ENCODE measurements around the gene ERC1.

Gene ERC1

GRCh38 chr12:1436981-1437380 is 446.0 kb downstream of the ERC1 start:
- TF ChIP-seq CTCF (IDR thresholded peaks at IDR 0.05; ENCODE audit: control extremely low read depth, extremely low read depth, low read depth, missing control alignments) = no peak
- ChIA-PET POLR2A (no interaction called here), CTCF (interaction anchor here (1.5 kb wide), 1 partner anchor 45 kb away, joined by 3 read pairs; no protein-coding TSS in a partner anchor)
- DNase-seq (ENCODE audit: extremely low spot score) = no peak

- no peak for DNase-seq (ENCODE audit: extremely low spot score)
- ChIA-PET CTCF (interaction anchor here (1.7 to 1.8 kb wide), 2 partner anchors 9 to 321 kb away, joined by 5 read pairs; no protein-coding TSS in a partner anchor), POLR2A (no interaction called here)
- no peak for TF ChIP-seq CTCF (IDR thresholded peaks at IDR 0.05; ENCODE audit: control extremely low read depth, extremely low read depth, low read depth, missing control alignments)
Observed at GRCh38 chr12:1439201-1439600, 448.2 kb downstream of the ERC1 start.

- TF ChIP-seq CTCF (IDR thresholded peaks at IDR 0.05; ENCODE audit: control extremely low read depth, extremely low read depth, low read depth, missing control alignments) = no peak
- POLR2A ChIA-PET = no interaction called here
- DNase-seq (ENCODE audit: extremely low spot score) = no peak
- CTCF ChIA-PET = interaction anchor here (1.8 kb wide), 1 partner anchor 322 kb away, joined by 5 read pairs; no protein-coding TSS in a partner anchor
Observed at GRCh38 chr12:1439687-1440086, 448.7 kb downstream of the ERC1 start.

- ChIA-PET POLR2A (no interaction called here), CTCF (interaction anchor here (1.1 to 1.8 kb wide), 4 partner anchors 15 to 36 kb away, joined by 3 to 4 read pairs (median 3); no protein-coding TSS in a partner anchor)
- no peak for DNase-seq (ENCODE audit: extremely low spot score)
- no peak for TF ChIP-seq CTCF (IDR thresholded peaks at IDR 0.05; ENCODE audit: control extremely low read depth, extremely low read depth, low read depth, missing control alignments)
Observed at GRCh38 chr12:1443421-1444141, 452.6 kb downstream of the ERC1 start.

- POLR2A ChIA-PET = no interaction called here
Observed at GRCh38 chr12:1444142-1444516, 453.1 kb downstream of the ERC1 start.

GRCh38 chr12:1445807-1446206 is 454.8 kb downstream of the ERC1 start:
- TF ChIP-seq CTCF (IDR thresholded peaks at IDR 0.05; ENCODE audit: control extremely low read depth, extremely low read depth, low read depth, missing control alignments) = no peak
- no peak for DNase-seq (ENCODE audit: extremely low spot score)
- ChIA-PET CTCF (interaction anchor here (0.8 to 2.4 kb wide), 3 partner anchors 11 to 159 kb away, joined by 3 to 8 read pairs (median 3); no protein-coding TSS in a partner anchor), POLR2A (no interaction called here)

More at GRCh38 chr12:1444142-1444516, 453.1 kb downstream of the ERC1 start:
- CTCF ChIA-PET = interaction anchor here (1.1 to 1.5 kb wide), 3 partner anchors 15 to 37 kb away, joined by 3 read pairs; no protein-coding TSS in a partner anchor
- TF ChIP-seq CTCF (IDR thresholded peaks at IDR 0.05; ENCODE audit: control extremely low read depth, extremely low read depth, low read depth, missing control alignments) = no peak
- no peak for DNase-seq (ENCODE audit: extremely low spot score)
